Loucy (cell line): ENCODE data around the gene PITPNC1.

Experiments
- H2AFZ ChIP-seq: fragments of 200-600 bp; sonication (generic); 2 replicates; pipeline ENCODE4 v1.6.0; 2016; ENCODE audit warnings: antibody characterized with exemption, mild to moderate bottlenecking, low read length, moderate library complexity
- H3F3A ChIP-seq: fragments of 200-600 bp; 2 replicates; pipeline ENCODE4 v1.6.0; 2016; ENCODE audit warnings: antibody characterized with exemption, low read depth, mild to moderate bottlenecking
- H3K27me3 ChIP-seq: fragments of 200-600 bp; sonication (generic); 2 replicates; pipeline ENCODE4 v1.6.1; 2014; ENCODE audit warnings: low read length, mild to moderate bottlenecking; ENCODE audit not compliant: insufficient read depth, poor library complexity, severe bottlenecking
- H3K36me3 ChIP-seq: fragments of 200-600 bp; sonication (generic); 2 replicates; pipeline ENCODE4 v1.6.1; 2016; ENCODE audit warnings: low read length; ENCODE audit not compliant: insufficient read depth
- H3K4me1 ChIP-seq: fragments of 200-600 bp; sonication (generic); 2 replicates; pipeline ENCODE4 v1.5.1; 2014; ENCODE audit warnings: low read length, mild to moderate bottlenecking; ENCODE audit not compliant: insufficient read depth, poor library complexity, severe bottlenecking
- H3K4me2 ChIP-seq: fragments of 200-600 bp; sonication (generic); 2 replicates; pipeline ENCODE4 v1.6.0; 2014; ENCODE audit warnings: antibody characterized with exemption, low read length, low read depth, mild to moderate bottlenecking; ENCODE audit not compliant: poor library complexity, severe bottlenecking
- H3K4me3 ChIP-seq: fragments of 200-600 bp; sonication (generic); 2 replicates; pipeline ENCODE4 v1.5.1; 2014; ENCODE audit warnings: low read length, mild to moderate bottlenecking, mixed read lengths; ENCODE audit not compliant: poor library complexity, severe bottlenecking
- H3K79me2 ChIP-seq: fragments of 200-600 bp; sonication (generic); 2 replicates; pipeline ENCODE4 v1.6.1; 2014; ENCODE audit warnings: low read length; ENCODE audit not compliant: insufficient read depth
- H3K9ac ChIP-seq: fragments of 200-600 bp; sonication (generic); 2 replicates; pipeline ENCODE4 v1.6.0; 2014; ENCODE audit warnings: mild to moderate bottlenecking, low read depth, low read length, moderate library complexity; ENCODE audit not compliant: poor library complexity, severe bottlenecking
- H3K9me2 ChIP-seq: fragments of 200-600 bp; sonication (generic); replicated peaks from 2 replicates; pipeline ENCODE4 v1.6.1; 2016; ENCODE audit warnings: low read depth, low read length, mixed read lengths
- H3K9me3 ChIP-seq: fragments of 200-600 bp; sonication (generic); 2 replicates; pipeline ENCODE4 v1.6.1; 2014; ENCODE audit warnings: mild to moderate bottlenecking, antibody characterized with exemption, low read length, low read depth; ENCODE audit not compliant: insufficient read depth
- H4K20me1 ChIP-seq: fragments of 200-600 bp; sonication (generic); 2 replicates; pipeline ENCODE4 v1.6.0; 2014; ENCODE audit warnings: antibody characterized with exemption, low read length, mild to moderate bottlenecking; ENCODE audit not compliant: insufficient read depth, poor library complexity, severe bottlenecking
- CTCF ChIP-seq: fragments of 200-600 bp; sonication (generic); conservative IDR thresholded peaks from 2 replicates; pipeline ENCODE4 v1.5.1; 2014; ENCODE audit warnings: mild to moderate bottlenecking, antibody characterized with exemption, low read length
- EZH2phosphoT487 ChIP-seq: fragments of 200-600 bp; IDR thresholded peaks from 2 replicates; pipeline ENCODE4 v1.6.1; 2018; ENCODE audit warnings: antibody characterized with exemption, mild to moderate bottlenecking, moderate library complexity, borderline replicate concordance

The PITPNC1 gene

GRCh38 chr17:67482764-67483163, 105.7 kb downstream of the PITPNC1 start:
- H3K4me1 ChIP-seq, result no peaks in the 10 kb centered on the region
- no peak overlapping the region for H2AFZ ChIP-seq
- no peaks in the 10 kb centered on the region for H3K36me3 ChIP-seq
- no peaks in the 10 kb centered on the region for H3K9me2 ChIP-seq
- no peak overlapping the region for H3K4me2 ChIP-seq
- no peaks in the 10 kb centered on the region for H3K27me3 ChIP-seq
- no peak overlapping the region for H3K4me3 ChIP-seq
- no peaks in the 10 kb centered on the region for H3K79me2 ChIP-seq
- no peak for TF ChIP-seq EZH2phosphoT487
- TF ChIP-seq CTCF, result no peak
- H3F3A ChIP-seq, result no peaks in the 10 kb centered on the region
- H3K9ac ChIP-seq, result no peak overlapping the region
- H3K9me3 ChIP-seq, result no peaks in the 10 kb centered on the region
- no peaks in the 10 kb centered on the region for H4K20me1 ChIP-seq

- H3F3A ChIP-seq, result no peaks in the 10 kb centered on the region
- H3K9me2 ChIP-seq, result no peaks in the 10 kb centered on the region
- no peaks in the 10 kb centered on the region for H4K20me1 ChIP-seq
- no peaks in the 10 kb centered on the region for H3K27me3 ChIP-seq
- no peaks in the 10 kb centered on the region for H3K4me1 ChIP-seq
- TF ChIP-seq EZH2phosphoT487 (no peak), CTCF (no peak)
- no peaks in the 10 kb centered on the region for H3K79me2 ChIP-seq
- no peak overlapping the region for H3K9ac ChIP-seq
- no peak overlapping the region for H2AFZ ChIP-seq
- no peak overlapping the region for H3K4me3 ChIP-seq
- no peaks in the 10 kb centered on the region for H3K9me3 ChIP-seq
- H3K4me2 ChIP-seq, result no peak overlapping the region
- no peaks in the 10 kb centered on the region for H3K36me3 ChIP-seq
Measured at GRCh38 chr17:67484261-67484660, 107.2 kb downstream of the PITPNC1 start.

- Histone ChIP-seq H3K9me2 (no peaks in the 10 kb centered on the region), H3K4me3 (no peak overlapping the region), H2AFZ (no peak overlapping the region), H3K36me3 (no peaks in the 10 kb centered on the region), H3K27me3 (no peaks in the 10 kb centered on the region), H3K4me1 (no peaks in the 10 kb centered on the region), H3K79me2 (no peaks in the 10 kb centered on the region), H4K20me1 (no peaks in the 10 kb centered on the region), H3K9ac (no peak overlapping the region), H3F3A (no peaks in the 10 kb centered on the region), H3K4me2 (no peak overlapping the region), H3K9me3 (no peaks in the 10 kb centered on the region)
- TF ChIP-seq CTCF (no peak), EZH2phosphoT487 (no peak)
Measured at GRCh38 chr17:67485666-67486065, 108.6 kb downstream of the PITPNC1 start.
